Measurements from ENCODE around the gene TBC1D12.

DNA sequence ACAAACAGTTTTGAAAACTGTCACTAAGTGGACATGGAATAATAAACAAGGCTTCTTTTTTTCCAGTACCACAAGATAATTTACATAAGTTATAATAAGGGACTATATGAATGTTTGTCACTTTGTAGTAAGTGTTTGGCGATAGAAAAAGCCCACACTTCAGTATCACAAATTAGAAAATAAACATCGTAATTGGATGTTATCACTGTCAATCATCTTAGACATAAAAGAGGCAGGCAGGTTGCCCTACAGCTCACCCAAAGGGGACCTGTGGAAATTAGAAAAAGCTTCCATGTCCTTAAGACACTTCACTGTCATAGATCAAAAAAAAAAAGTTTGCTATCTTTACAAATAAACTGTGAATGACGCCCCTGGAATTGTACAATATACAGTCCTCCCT, 36.0 kb upstream of the TBC1D12 start:
- TF ChIP-seq POLR2A (IDR thresholded peaks at IDR 0.05), result no peak
- TF ChIP-seq, protein P1, sequence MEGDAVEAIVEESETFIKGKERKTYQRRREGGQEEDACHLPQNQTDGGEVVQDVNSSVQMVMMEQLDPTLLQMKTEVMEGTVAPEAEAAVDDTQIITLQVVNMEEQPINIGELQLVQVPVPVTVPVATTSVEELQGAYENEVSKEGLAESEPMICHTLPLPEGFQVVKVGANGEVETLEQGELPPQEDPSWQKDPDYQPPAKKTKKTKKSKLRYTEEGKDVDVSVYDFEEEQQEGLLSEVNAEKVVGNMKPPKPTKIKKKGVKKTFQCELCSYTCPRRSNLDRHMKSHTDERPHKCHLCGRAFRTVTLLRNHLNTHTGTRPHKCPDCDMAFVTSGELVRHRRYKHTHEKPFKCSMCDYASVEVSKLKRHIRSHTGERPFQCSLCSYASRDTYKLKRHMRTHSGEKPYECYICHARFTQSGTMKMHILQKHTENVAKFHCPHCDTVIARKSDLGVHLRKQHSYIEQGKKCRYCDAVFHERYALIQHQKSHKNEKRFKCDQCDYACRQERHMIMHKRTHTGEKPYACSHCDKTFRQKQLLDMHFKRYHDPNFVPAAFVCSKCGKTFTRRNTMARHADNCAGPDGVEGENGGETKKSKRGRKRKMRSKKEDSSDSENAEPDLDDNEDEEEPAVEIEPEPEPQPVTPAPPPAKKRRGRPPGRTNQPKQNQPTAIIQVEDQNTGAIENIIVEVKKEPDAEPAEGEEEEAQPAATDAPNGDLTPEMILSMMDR (IDR thresholded peaks at IDR 0.05), result no peak
